Heart right ventricle (tissue), 16 donors: ENCODE measurements around the gene RGR. TPM values are rescaled to one million over a fixed set of nuclear protein-coding genes. Genes with fewer than 3 reads are reported as not detected.
A peak's percentile ranks its signal among the peaks of the same experiment; 100 is the strongest.

Experiments
- ATAC-seq, 8 donors: fragments of 200-7000 bp; cut with Tn5 transposase; one replicate each; pipeline ENCODE4 v1.9.1; 2020; ENCODE audit warnings: mild to moderate bottlenecking in 8 of 8, moderate library complexity in 8 of 8, moderate number of reproducible peaks in 1 of 8
- DNase-seq, 2 donors: peaks; one replicate each; pipeline ENCODE4 v3.0.0-alpha.2; 2020
- H3K27ac ChIP-seq, 10 donors: fragments of 200-600 bp; sonication (generic) in 2 of 10; one replicate each; pipeline versions ENCODE4 v1.5.0 to v1.8.0; 2020 to 2022; ENCODE audit warnings: mild to moderate bottlenecking in 3 of 10
- H3K27me3 ChIP-seq, 7 donors: fragments of 200-600 bp; one replicate each; pipeline ENCODE4 v1.8.0; 2021 to 2022; ENCODE audit warnings: mild to moderate bottlenecking in 2 of 7
- H3K36me3 ChIP-seq, 9 donors: fragments of 200-600 bp; sonication (generic) in 1 of 9; one replicate each; pipeline versions ENCODE4 v1.5.0 to v1.8.0; 2020 to 2022; ENCODE audit warnings: mild to moderate bottlenecking in 2 of 9
- H3K4me1 ChIP-seq, 9 donors: fragments of 200-600 bp; sonication (generic) in 1 of 9; one replicate each; pipeline versions ENCODE4 v1.5.0 to v1.8.0; 2020 to 2022; ENCODE audit warnings: mild to moderate bottlenecking in 4 of 9
- H3K4me3 ChIP-seq, 10 donors: fragments of 200-600 bp; sonication (generic) in 2 of 10; one replicate each; pipeline versions ENCODE4 v1.5.0 to v1.8.0; 2020 to 2022; ENCODE audit warnings: mild to moderate bottlenecking in 7 of 10, moderate library complexity in 2 of 10
- H3K9me3 ChIP-seq, 11 donors: fragments of 200-600 bp in 10 of 11; sonication (generic) in 2 of 11; one replicate each; pipeline versions ENCODE4 v1.5.0 to v1.8.0; 2013 to 2022; ENCODE audit warnings: mild to moderate bottlenecking in 2 of 11, control low read depth in 1 of 11, moderate library complexity in 1 of 11
- CTCF ChIP-seq, 9 donors: fragments of 200-600 bp; sonication (generic) in 2 of 9; IDR thresholded peaks; one replicate each; pipeline versions ENCODE4 v1.5.0 to v1.8.0; 2021 to 2022; ENCODE audit warnings: antibody characterized with exemption in 9 of 9, mild to moderate bottlenecking in 5 of 9, moderate library complexity in 1 of 9
- WGBS, 2 donors: extraction: QIAGEN DNeasy Blood & Tissue Kit; methylation state at CpG; one replicate each; pipeline ENCODE4 v1.1.7; 2013; ENCODE audit warnings: inconsistent platforms in 1 of 2; 5-methylcytosine and 5-hydroxymethylcytosine counted together
- intact Hi-C, 10 donors: fragments of 100-400 bp; cut with DNase I; formaldehyde crosslinking; loops; one replicate each; pipeline versions ENCODE4 v1.11.1 to v1.14.2; 2022
- polyA plus RNA-seq, 2 donors: library from polyadenylated mRNA; stranded (reverse); fragments of 200-250 nt; gene quantifications; one replicate each; pipeline ENCODE4 v1.2.3, GENCODE V29; 2013
- total RNA-seq, 10 donors: library from RNA; stranded (reverse); fragmentation: NEBNext Ultra II Directional in 3 of 10; extraction: Animal tissue kit (Norgen Biotek cat#: 25700) in 3 of 10; gene quantifications; one replicate each; pipeline versions ENCODE4 v1.2.1 to v1.2.4, GENCODE V29; 2021 to 2023
- donor health status: Arrhythmogenic right ventricular cardiomyopathy.
- donor health status: ischemic (EF 13 %, LVEDD 7.1; RV severe dilation, severe dysfunction).
- donor health status: healthy with polysubstance abuse.
- donor health status: DM: no; HTN: yes; CAD: no.
- donor health status: DM: no; HTN: no; CAD: no.
- donor health status: ischemic (EF 25% LVEDD 6.9; RV normal size, moderate dysfunction).
- donor health status: ischemic (EF 25% LVEDD 5.7; RV mildly dilated, moderate dysfunction).
- donor health status: healthy.
- donor health status: DM: yes; HTN: yes; CAD: no.
- donor health status: Ischemic cardiomyopathy.
- donor health status: ischemic (EF 35%, LVEDD 5.7; RV mildly dilated, moderate dysfunction).
- donor health status: nonischemic (EF 11% LVEDD 7.7; RV severe dilation, severe dysfunction).
- donor health status: DM: yes; HTN: yes; CAD: no.
- donor health status: PGD.
- donor health status: ischemic (EF 29% LVEDD 5.4; RV normal size, mild dysfunction).
- donor health status: nonischemic (EF 23%, LVEDD 6.1; RV moderate dilation, normal function).

The RGR gene
- total and polyA plus RNA-seq, 12 donors: 0.13 to 4.0 (median 0.53) TPM; not detected in 5

GRCh38 chr10:84291384-84291783, 46.5 kb downstream of the RGR start:
- Histone ChIP-seq H3K36me3 (no peaks in the 10 kb centered on the region), H3K4me3 (no peak overlapping the region), H3K27ac (no peak overlapping the region), H3K27me3 (no peaks in the 10 kb centered on the region), H3K9me3 (no peaks in the 10 kb centered on the region), H3K4me1 (peaks cover 0 to 17% (median 0%) of the 10 kb centered on the region in 9 donors)
- 26 to 30% methylated on average over 1 of the region's 1 CpG for WGBS, 2 donors
- DNase-seq: peak in 1 of 2 donors; percentile 18
- intact Hi-C loops: no loop called here
- TF ChIP-seq CTCF (IDR thresholded peaks at IDR 0.05): no peak
- peak in 2 of 8 donors; percentile 47 to 52 for ATAC-seq

GRCh38 chr10:84292502-84292901, 47.6 kb downstream of the RGR start:
- no peaks in the 10 kb centered on the region for H3K36me3 ChIP-seq
- WGBS, 2 donors: 82 to 95% methylated on average over 2 of the region's 2 CpGs
- no peak for TF ChIP-seq CTCF (IDR thresholded peaks at IDR 0.05)
- H3K9me3 ChIP-seq: no peaks in the 10 kb centered on the region
- ATAC-seq (no peak), DNase-seq (no peak)
- no peak overlapping the region for H3K27ac ChIP-seq
- intact Hi-C loops: no loop called here
- H3K4me1 ChIP-seq: peaks cover 0 to 26% (median 0%) of the 10 kb centered on the region in 9 donors
- H3K27me3 ChIP-seq: peaks cover 0 to 6% (median 0%) of the 10 kb centered on the region in 7 donors
- H3K4me3 ChIP-seq: no peak overlapping the region

- intact Hi-C loops: no loop called here
- Histone ChIP-seq H3K36me3 (no peaks in the 10 kb centered on the region), H3K4me3 (no peak overlapping the region), H3K9me3 (no peaks in the 10 kb centered on the region), H3K27me3 (peaks cover 0 to 6% (median 0%) of the 10 kb centered on the region in 7 donors), H3K4me1 (peaks cover 0 to 26% (median 0%) of the 10 kb centered on the region in 9 donors), H3K27ac (no peak overlapping the region)
- TF ChIP-seq CTCF (IDR thresholded peaks at IDR 0.05): no peak
- WGBS, 2 donors: 71 to 80% methylated on average over 1 of the region's 1 CpG
- no peak for DNase-seq
- no peak for ATAC-seq
Observed at GRCh38 chr10:84293171-84293570, 48.3 kb downstream of the RGR start.

GRCh38 chr10:84293574-84294016, 48.7 kb downstream of the RGR start:
- Histone ChIP-seq H3K4me1 (peaks cover 0 to 26% (median 0%) of the 10 kb centered on the region in 9 donors), H3K27ac (no peak overlapping the region), H3K27me3 (peaks cover 0 to 6% (median 0%) of the 10 kb centered on the region in 7 donors), H3K36me3 (no peaks in the 10 kb centered on the region), H3K9me3 (no peaks in the 10 kb centered on the region), H3K4me3 (no peak overlapping the region)
- no peak for TF ChIP-seq CTCF (IDR thresholded peaks at IDR 0.05)
- WGBS, 2 donors: 26 to 45% methylated on average over 4 of the region's 4 CpGs
- intact Hi-C loops: no loop called here
- DNase-seq: no peak
- ATAC-seq: no peak
